ENCODE data around the gene IL20RA. TPM values are rescaled to one million over a fixed set of nuclear protein-coding genes. Genes with fewer than 3 reads are reported as not detected.
"Not testable (repeated sequence)": the region's sequence is repeated elsewhere in the genome, so short reads cannot be mapped to it uniquely, and the experiment has no call there.

The IL20RA gene
- total RNA-seq, 1 donor from 2014 or later = not detected

GRCh38 chr6:136975089-136975715 is 69.6 kb downstream of the IL20RA start:
- H3K27ac Mint-ChIP-seq = no peak overlapping the region
- H3K27me3 Mint-ChIP-seq (ENCODE audit: low read depth) = peaks cover 25% of the 10 kb centered on the region
- no peaks in the 10 kb centered on the region for H3K4me1 Mint-ChIP-seq (ENCODE audit: low read depth)
- H3K9me3 Mint-ChIP-seq = no peaks in the 10 kb centered on the region
- no peaks in the 10 kb centered on the region for H3K36me3 Mint-ChIP-seq (ENCODE audit: low read depth)
- intact Hi-C loops (cut with micrococcal nuclease) = no loop called here
- DNase-seq (ENCODE audit: low spot score) = no peak
- no peak overlapping the region for H3K4me3 Mint-ChIP-seq (ENCODE audit: low read depth)

GRCh38 chr6:136973781-136974180 is 71.0 kb downstream of the IL20RA start:
- H3K9me3 Mint-ChIP-seq; H3K4me1 Mint-ChIP-seq (ENCODE audit: low read depth); intact Hi-C loops (cut with micrococcal nuclease); H3K36me3 Mint-ChIP-seq (ENCODE audit: low read depth); H3K4me3 Mint-ChIP-seq (ENCODE audit: low read depth); H3K27ac Mint-ChIP-seq; DNase-seq (ENCODE audit: low spot score): not testable (repeated sequence)
- peaks cover 23% of the 10 kb centered on the region for H3K27me3 Mint-ChIP-seq (ENCODE audit: low read depth)

GRCh38 chr6:136971609-136972008 is 73.2 kb downstream of the IL20RA start:
- no peak for DNase-seq (ENCODE audit: low spot score)
- no peaks in the 10 kb centered on the region for H3K36me3 Mint-ChIP-seq (ENCODE audit: low read depth)
- intact Hi-C loops (cut with micrococcal nuclease) = no loop called here
- H3K27me3 Mint-ChIP-seq (ENCODE audit: low read depth) = peaks cover 35% of the 10 kb centered on the region
- peaks cover 6% of the 10 kb centered on the region for H3K4me1 Mint-ChIP-seq (ENCODE audit: low read depth)
- no peak overlapping the region for H3K27ac Mint-ChIP-seq
- no peak overlapping the region for H3K4me3 Mint-ChIP-seq (ENCODE audit: low read depth)
- H3K9me3 Mint-ChIP-seq = no peaks in the 10 kb centered on the region

GRCh38 chr6:136969930-136970329 is 74.8 kb downstream of the IL20RA start:
- intact Hi-C loops (cut with micrococcal nuclease) = loop anchor here (2.0 kb wide), 1 partner anchor 343 kb away; no protein-coding TSS in a partner anchor
- Mint-ChIP-seq H3K36me3 (ENCODE audit: low read depth) (no peaks in the 10 kb centered on the region), H3K4me1 (ENCODE audit: low read depth) (peaks cover 6% of the 10 kb centered on the region), H3K27ac (no peak overlapping the region), H3K27me3 (ENCODE audit: low read depth) (peaks cover 43% of the 10 kb centered on the region), H3K9me3 (no peaks in the 10 kb centered on the region), H3K4me3 (ENCODE audit: low read depth) (no peak overlapping the region)
- no peak for DNase-seq (ENCODE audit: low spot score)

GRCh38 chr6:136969433-136969832 is 75.3 kb downstream of the IL20RA start:
- no peaks in the 10 kb centered on the region for H3K9me3 Mint-ChIP-seq
- H3K27ac Mint-ChIP-seq = no peak overlapping the region
- H3K4me1 Mint-ChIP-seq (ENCODE audit: low read depth) = peaks cover 6% of the 10 kb centered on the region
- peaks cover 44% of the 10 kb centered on the region for H3K27me3 Mint-ChIP-seq (ENCODE audit: low read depth)
- H3K4me3 Mint-ChIP-seq (ENCODE audit: low read depth) = no peak overlapping the region
- no peaks in the 10 kb centered on the region for H3K36me3 Mint-ChIP-seq (ENCODE audit: low read depth)
- DNase-seq (ENCODE audit: low spot score) = no peak
- intact Hi-C loops (cut with micrococcal nuclease) = loop anchor here (2.0 kb wide), 1 partner anchor 343 kb away; no protein-coding TSS in a partner anchor

GRCh38 chr6:136968837-136969236 is 75.9 kb downstream of the IL20RA start:
- H3K36me3 Mint-ChIP-seq (ENCODE audit: low read depth) = no peaks in the 10 kb centered on the region
- intact Hi-C loops (cut with micrococcal nuclease) = loop anchor here (1.0 to 2.0 kb wide), 2 partner anchors 344 to 672 kb away; no protein-coding TSS in a partner anchor
- no peak for DNase-seq (ENCODE audit: low spot score)
- no peak overlapping the region for H3K27ac Mint-ChIP-seq
- no peaks in the 10 kb centered on the region for H3K9me3 Mint-ChIP-seq
- peaks cover 6% of the 10 kb centered on the region for H3K4me1 Mint-ChIP-seq (ENCODE audit: low read depth)
- H3K4me3 Mint-ChIP-seq (ENCODE audit: low read depth) = no peak overlapping the region
- peaks cover 50% of the 10 kb centered on the region for H3K27me3 Mint-ChIP-seq (ENCODE audit: low read depth)

GRCh38 chr6:136967876-136968752 is 76.7 kb downstream of the IL20RA start:
- H3K4me3 Mint-ChIP-seq (ENCODE audit: low read depth) = no peak overlapping the region
- H3K9me3 Mint-ChIP-seq = no peaks in the 10 kb centered on the region
- peaks cover 6% of the 10 kb centered on the region for H3K4me1 Mint-ChIP-seq (ENCODE audit: low read depth)
- H3K27me3 Mint-ChIP-seq (ENCODE audit: low read depth) = peaks cover 45% of the 10 kb centered on the region
- peak; percentile 50 for DNase-seq (ENCODE audit: low spot score)
- intact Hi-C loops (cut with micrococcal nuclease) = loop anchor here (1.0 to 2.0 kb wide), 2 partner anchors 345 to 673 kb away; no protein-coding TSS in a partner anchor
- no peaks in the 10 kb centered on the region for H3K36me3 Mint-ChIP-seq (ENCODE audit: low read depth)
- H3K27ac Mint-ChIP-seq = no peak overlapping the region

- Mint-ChIP-seq H3K9me3 (no peaks in the 10 kb centered on the region), H3K36me3 (ENCODE audit: low read depth) (no peaks in the 10 kb centered on the region), H3K4me1 (ENCODE audit: low read depth) (peaks cover 6% of the 10 kb centered on the region), H3K27ac (no peak overlapping the region), H3K4me3 (ENCODE audit: low read depth) (no peak overlapping the region), H3K27me3 (ENCODE audit: low read depth) (peaks cover 43% of the 10 kb centered on the region)
- DNase-seq (ENCODE audit: low spot score) = no peak
- intact Hi-C loops (cut with micrococcal nuclease) = no loop called here
These were observed 80.4 kb downstream of the IL20RA start for GRCh38 chr6:136964398-136964797.

GRCh38 chr6:136963259-136963658 is 81.5 kb downstream of the IL20RA start:
- peaks cover 40% of the 10 kb centered on the region for H3K27me3 Mint-ChIP-seq (ENCODE audit: low read depth)
- no peaks in the 10 kb centered on the region for H3K9me3 Mint-ChIP-seq
- intact Hi-C loops (cut with micrococcal nuclease) = no loop called here
- DNase-seq (ENCODE audit: low spot score) = no peak
- no peaks in the 10 kb centered on the region for H3K36me3 Mint-ChIP-seq (ENCODE audit: low read depth)
- H3K4me3 Mint-ChIP-seq (ENCODE audit: low read depth) = no peak overlapping the region
- peaks cover 5% of the 10 kb centered on the region for H3K4me1 Mint-ChIP-seq (ENCODE audit: low read depth)
- H3K27ac Mint-ChIP-seq = no peak overlapping the region

- no peaks in the 10 kb centered on the region for H3K36me3 Mint-ChIP-seq (ENCODE audit: low read depth)
- no peaks in the 10 kb centered on the region for H3K9me3 Mint-ChIP-seq
- H3K4me3 Mint-ChIP-seq (ENCODE audit: low read depth) = no peak overlapping the region
These were observed 82.1 kb downstream of the IL20RA start for GRCh38 chr6:136962661-136963060.

GRCh38 chr6:136961848-136962247 is 82.9 kb downstream of the IL20RA start:
- intact Hi-C loops (cut with micrococcal nuclease) = no loop called here
- H3K36me3 Mint-ChIP-seq (ENCODE audit: low read depth) = no peaks in the 10 kb centered on the region
- H3K4me3 Mint-ChIP-seq (ENCODE audit: low read depth) = no peak overlapping the region
- H3K9me3 Mint-ChIP-seq = no peaks in the 10 kb centered on the region
- DNase-seq (ENCODE audit: low spot score) = no peak
- H3K27ac Mint-ChIP-seq = no peak overlapping the region
- peaks cover 4% of the 10 kb centered on the region for H3K4me1 Mint-ChIP-seq (ENCODE audit: low read depth)
- peaks cover 31% of the 10 kb centered on the region for H3K27me3 Mint-ChIP-seq (ENCODE audit: low read depth)

More at GRCh38 chr6:136962661-136963060, 82.1 kb downstream of the IL20RA start:
- Mint-ChIP-seq H3K27ac (no peak overlapping the region), H3K27me3 (ENCODE audit: low read depth) (peaks cover 34% of the 10 kb centered on the region), H3K4me1 (ENCODE audit: low read depth) (peaks cover 1% of the 10 kb centered on the region)
- intact Hi-C loops (cut with micrococcal nuclease) = no loop called here
- no peak for DNase-seq (ENCODE audit: low spot score)

- no peaks in the 10 kb centered on the region for H3K9me3 Mint-ChIP-seq
- H3K4me3 Mint-ChIP-seq (ENCODE audit: low read depth) = no peak overlapping the region
- H3K27me3 Mint-ChIP-seq (ENCODE audit: low read depth) = peaks cover 24% of the 10 kb centered on the region
- no peaks in the 10 kb centered on the region for H3K36me3 Mint-ChIP-seq (ENCODE audit: low read depth)
- peaks cover 5% of the 10 kb centered on the region for H3K4me1 Mint-ChIP-seq (ENCODE audit: low read depth)
- DNase-seq (ENCODE audit: low spot score) = no peak
- intact Hi-C loops (cut with micrococcal nuclease) = no loop called here
- no peak overlapping the region for H3K27ac Mint-ChIP-seq
These were observed 84.0 kb downstream of the IL20RA start for GRCh38 chr6:136960781-136961180.

- H3K36me3 Mint-ChIP-seq (ENCODE audit: low read depth); intact Hi-C loops (cut with micrococcal nuclease); DNase-seq (ENCODE audit: low spot score); H3K4me3 Mint-ChIP-seq (ENCODE audit: low read depth); H3K4me1 Mint-ChIP-seq (ENCODE audit: low read depth); H3K27ac Mint-ChIP-seq; H3K9me3 Mint-ChIP-seq: not testable (repeated sequence)
- peaks cover 28% of the 10 kb centered on the region for H3K27me3 Mint-ChIP-seq (ENCODE audit: low read depth)
These were observed 84.8 kb downstream of the IL20RA start for GRCh38 chr6:136959935-136960334.
